AG09309 (cell line): ENCODE data around the gene METTL21C.

Experiments used
- DNase-seq: peaks from one replicate; pipeline ENCODE4 v3.0.0-alpha.2; 2010; ENCODE audit warnings: low read depth
- H3K4me3 ChIP-seq: 2 replicates; pipeline ENCODE4 v1.5.1; 2011; ENCODE audit warnings: mild to moderate bottlenecking, low read depth, low read length, moderate library complexity; ENCODE audit not compliant: control insufficient read depth
- CTCF ChIP-seq: IDR thresholded peaks from 2 replicates; pipeline ENCODE4 v1.5.1; 2011; ENCODE audit warnings: mild to moderate bottlenecking, low read depth, low read length, inconsistent platforms; ENCODE audit not compliant: insufficient read depth, control insufficient read depth; ENCODE audit errors: missing control alignments

METTL21C gene

GRCh38 chr13:102694937-102695336 lies at the start of gene METTL21C:
METTL21C (minus strand) TSS chr13:102695044; CDS start chr13:102694498, 546 bp downstream.
- TF ChIP-seq CTCF = no peak
- DNase-seq = no peak
- H3K4me3 ChIP-seq = no peak within 1 kb of the TSS

- no peak for DNase-seq
- no peak overlapping the region for H3K4me3 ChIP-seq
- TF ChIP-seq CTCF = no peak
Measured at GRCh38 chr13:102742506-102742905, 47.7 kb upstream of the METTL21C start.

GRCh38 chr13:102742101-102742500 lies 47.3 kb upstream of the METTL21C start:
- TF ChIP-seq CTCF = no peak
- H3K4me3 ChIP-seq = no peak overlapping the region
- no peak for DNase-seq

- no peak overlapping the region for H3K4me3 ChIP-seq
- no peak for TF ChIP-seq CTCF
- no peak for DNase-seq
Measured at GRCh38 chr13:102729560-102730270, 34.9 kb upstream of the METTL21C start.

GRCh38 chr13:102726430-102726829 lies 31.6 kb upstream of the METTL21C start:
- no peak for DNase-seq
- H3K4me3 ChIP-seq = no peak overlapping the region
- TF ChIP-seq CTCF = no peak

- peak; percentile 61 for TF ChIP-seq CTCF
- H3K4me3 ChIP-seq = no peak overlapping the region
- DNase-seq = peak; percentile 54
Measured at GRCh38 chr13:102724923-102725322, 30.1 kb upstream of the METTL21C start.

- no peak for TF ChIP-seq CTCF
- no peak overlapping the region for H3K4me3 ChIP-seq
- no peak for DNase-seq
Measured at GRCh38 chr13:102721800-102722231, 27.0 kb upstream of the METTL21C start.
